ENCODE measurements around the gene DEF6. TPM values are rescaled to one million over a fixed set of nuclear protein-coding genes. Genes with fewer than 3 reads are reported as not detected.

DEF6 gene
- total RNA-seq, 1 experiment from 2014 or later: 5.6 TPM

DNA sequence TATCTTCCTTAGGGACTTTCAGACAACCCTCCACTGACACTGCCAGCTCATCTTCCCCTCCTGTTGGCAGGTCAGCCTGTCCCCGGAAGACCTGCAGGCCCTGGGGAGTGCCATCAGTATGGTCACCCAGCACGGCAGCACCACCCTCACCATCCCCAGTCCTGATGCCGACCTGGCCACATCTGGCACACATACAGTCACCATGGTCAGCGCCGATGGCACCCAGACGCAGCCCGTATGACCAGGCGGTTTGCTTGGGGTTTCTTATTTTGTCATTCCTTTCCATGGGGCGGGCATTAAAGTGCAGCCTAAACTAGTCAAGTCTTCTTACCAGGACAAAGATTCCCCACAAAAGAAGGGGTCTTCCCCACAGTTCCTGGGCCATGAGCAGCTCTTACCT is 3.9 kb upstream of the DEF6 start:
- peaks cover 5 to 42% (median 39%) of the 10 kb centered on the region in 3 experiments; a peak in 6 of 7 replicates for H3K36me3 Mint-ChIP-seq (ENCODE audit: insufficient read depth in 1 of 3, low read depth in 3 of 3)

More for the DNA sequence above, 3.9 kb upstream of the DEF6 start:
- Histone ChIP-seq H3K23me2 (ENCODE audit: insufficient read length, low read depth, low read length, poor library complexity, severe bottlenecking) (no peaks in the 10 kb centered on the region), H2BK12ac (ENCODE audit: insufficient read length, low read depth, low read length) (no peak overlapping the region), H4K8ac (replicated peaks; ENCODE audit: insufficient read length, low read depth, low read length) (no peak overlapping the region), H3K18ac (ENCODE audit: insufficient read length, low read depth, low read length) (no peak overlapping the region), H3K23ac (ENCODE audit: insufficient read length, low read depth, low read length) (no peak overlapping the region), H3K79me2 (ENCODE audit: insufficient read depth, low read length) (no peaks in the 10 kb centered on the region), H4K5ac (ENCODE audit: insufficient read length, low read depth, low read length) (no peak overlapping the region), H2BK15ac (ENCODE audit: low read depth, low read length) (no peak overlapping the region), H3K79me1 (ENCODE audit: insufficient read depth, low read depth, low read length, poor library complexity, severe bottlenecking) (no peaks in the 10 kb centered on the region), H3K9ac (ENCODE audit: extremely low read depth, insufficient read length, low read length) (no peak overlapping the region), H3K4ac (ENCODE audit: low read depth, low read length) (no peak overlapping the region), H2AFZ (ENCODE audit: low read length) (no peak overlapping the region), H2AK5ac (ENCODE audit: insufficient read length, low read length) (no peak overlapping the region), H3K56ac (ENCODE audit: insufficient read length, low read depth, low read length) (no peak overlapping the region), H3K27ac (ENCODE audit: insufficient read length, low read depth, low read length) (no peak overlapping the region), H3K4me1 (ENCODE audit: insufficient read depth, low read length) (no peaks in the 10 kb centered on the region), H4K20me1 (ENCODE audit: control insufficient read depth, insufficient read depth, insufficient read length) (no peaks in the 10 kb centered on the region), H4K91ac (ENCODE audit: insufficient read length, low read depth, low read length) (no peak overlapping the region), H3K14ac (ENCODE audit: insufficient read depth, low read length) (no peak overlapping the region), H3K27me3 (ENCODE audit: insufficient read depth, low read length) (no peaks in the 10 kb centered on the region), H2BK20ac (ENCODE audit: low read depth, low read length, poor library complexity, severe bottlenecking) (no peak overlapping the region), H3K9me3 (ENCODE audit: control insufficient read depth, low read depth, low read length) (no peaks in the 10 kb centered on the region), H2BK120ac (ENCODE audit: low read depth, low read length, poor library complexity, severe bottlenecking) (no peak overlapping the region), H2BK5ac (ENCODE audit: insufficient read length, low read length) (no peak overlapping the region), H3K4me2 (ENCODE audit: insufficient read depth, insufficient read length, low read length) (no peak overlapping the region), H3T11ph (ENCODE audit: low read length) (no peak overlapping the region)
- H3K4me3 Mint-ChIP-seq: no peak overlapping the region
- no peaks in the 10 kb centered on the region for H3K9me3 Mint-ChIP-seq
- no peak overlapping the region for H3K27ac Mint-ChIP-seq
- peaks cover 2 to 4% of the 10 kb centered on the region in 2 experiments; a peak in 2 of 4 replicates for H3K4me1 Mint-ChIP-seq
- H3K27me3 Mint-ChIP-seq (ENCODE audit: low read depth): no peaks in the 10 kb centered on the region
- TF ChIP-seq, protein P1, sequence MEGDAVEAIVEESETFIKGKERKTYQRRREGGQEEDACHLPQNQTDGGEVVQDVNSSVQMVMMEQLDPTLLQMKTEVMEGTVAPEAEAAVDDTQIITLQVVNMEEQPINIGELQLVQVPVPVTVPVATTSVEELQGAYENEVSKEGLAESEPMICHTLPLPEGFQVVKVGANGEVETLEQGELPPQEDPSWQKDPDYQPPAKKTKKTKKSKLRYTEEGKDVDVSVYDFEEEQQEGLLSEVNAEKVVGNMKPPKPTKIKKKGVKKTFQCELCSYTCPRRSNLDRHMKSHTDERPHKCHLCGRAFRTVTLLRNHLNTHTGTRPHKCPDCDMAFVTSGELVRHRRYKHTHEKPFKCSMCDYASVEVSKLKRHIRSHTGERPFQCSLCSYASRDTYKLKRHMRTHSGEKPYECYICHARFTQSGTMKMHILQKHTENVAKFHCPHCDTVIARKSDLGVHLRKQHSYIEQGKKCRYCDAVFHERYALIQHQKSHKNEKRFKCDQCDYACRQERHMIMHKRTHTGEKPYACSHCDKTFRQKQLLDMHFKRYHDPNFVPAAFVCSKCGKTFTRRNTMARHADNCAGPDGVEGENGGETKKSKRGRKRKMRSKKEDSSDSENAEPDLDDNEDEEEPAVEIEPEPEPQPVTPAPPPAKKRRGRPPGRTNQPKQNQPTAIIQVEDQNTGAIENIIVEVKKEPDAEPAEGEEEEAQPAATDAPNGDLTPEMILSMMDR (conservative IDR thresholded peaks at IDR 0.05): no peak
- DNase-seq: no peak
- no CpG with 5 or more reads among the region's 9 CpGs for WGBS (ENCODE audit: extremely low coverage, insufficient read length, low lambda C conversion rate)
